Smooth muscle cell (in vitro differentiated cells): ENCODE results near the gene LCE1B. TPM values are rescaled to one million over a fixed set of nuclear protein-coding genes. Genes with fewer than 3 reads are reported as not detected.

Experiments
- DNase-seq: peaks from one replicate; lab custom pipeline; 2025; ENCODE audit not compliant: unreplicated experiment; lab: John Stamatoyannopoulos, UW
- H2AFZ ChIP-seq: fragments of 200-600 bp; sonication (generic); 2 replicates; pipeline ENCODE4 v1.6.0; 2016; ENCODE audit warnings: antibody characterized with exemption, low read depth, mild to moderate bottlenecking
- H3F3A ChIP-seq: fragments of 200-600 bp; sonication (generic); 2 replicates; pipeline ENCODE4 v1.6.0; 2017; ENCODE audit warnings: antibody characterized with exemption, low read depth
- H3K27ac ChIP-seq: fragments of 200-600 bp; sonication (generic); 2 replicates; pipeline ENCODE4 v1.5.1; 2016; ENCODE audit warnings: low read depth, mild to moderate bottlenecking
- H3K27me3 ChIP-seq: fragments of 200-600 bp; sonication (generic); 2 replicates; pipeline ENCODE4 v1.6.1; 2016; ENCODE audit warnings: low read depth, mild to moderate bottlenecking
- H3K36me3 ChIP-seq: fragments of 200-600 bp; sonication (generic); 2 replicates; pipeline ENCODE4 v1.5.1; 2016; ENCODE audit warnings: low read depth
- H3K4me1 ChIP-seq: fragments of 200-600 bp; sonication (generic); 2 replicates; pipeline ENCODE4 v1.5.1; 2016; ENCODE audit warnings: low read depth
- H3K4me2 ChIP-seq: fragments of 200-600 bp; sonication (generic); 2 replicates; pipeline ENCODE4 v1.6.0; 2016; ENCODE audit warnings: mild to moderate bottlenecking
- H3K4me3 ChIP-seq: fragments of 200-600 bp; sonication (generic); 2 replicates; pipeline ENCODE4 v1.5.1; 2016; ENCODE audit warnings: mild to moderate bottlenecking
- H3K79me2 ChIP-seq: fragments of 200-600 bp; sonication (generic); 2 replicates; pipeline ENCODE4 v1.6.0; 2016; ENCODE audit warnings: low read depth, mild to moderate bottlenecking
- H3K9ac ChIP-seq: fragments of 200-600 bp; sonication (generic); 2 replicates; pipeline ENCODE4 v1.6.0; 2016; ENCODE audit warnings: low read depth
- H3K9me3 ChIP-seq: fragments of 200-600 bp; sonication (generic); replicated peaks from 2 replicates; pipeline ENCODE4 v1.5.1; 2016; ENCODE audit warnings: low read depth
- H4K20me1 ChIP-seq: fragments of 200-600 bp; sonication (generic); 2 replicates; pipeline ENCODE4 v1.6.0; 2016; ENCODE audit warnings: low read depth
- WGBS: methylation state at CpG from one replicate; pipeline ENCODE4 v1.1.7; 2016; ENCODE audit warnings: low lambda C conversion rate; 5-methylcytosine and 5-hydroxymethylcytosine counted together
- polyA plus RNA-seq: library from polyadenylated mRNA; unstranded; fragments of >200 nt; fragmentation: Nextera tagmentation; extraction: Ambion mirVana; gene quantifications from 2 replicates; pipeline ENCODE4 v1.2.1, GENCODE V29; 2016
- total RNA-seq: library from RNA; depleted of rRNA; stranded (reverse); fragments of >200 nt; gene quantifications from 2 replicates; pipeline ENCODE4 v1.2.3, GENCODE V29; 2014
- TF ChIP-seq, protein P1 (sequence below): fragments of 200-600 bp; sonication (generic); IDR thresholded peaks from 2 replicates; pipeline ENCODE4 v1.5.1; 2017; ENCODE audit warnings: borderline replicate concordance, mild to moderate bottlenecking, antibody characterized with exemption; ENCODE audit not compliant: insufficient read depth, poor library complexity, severe bottlenecking

LCE1B gene
- total and polyA plus RNA-seq, 2 experiments from 2014 or later = not detected

DNA sequence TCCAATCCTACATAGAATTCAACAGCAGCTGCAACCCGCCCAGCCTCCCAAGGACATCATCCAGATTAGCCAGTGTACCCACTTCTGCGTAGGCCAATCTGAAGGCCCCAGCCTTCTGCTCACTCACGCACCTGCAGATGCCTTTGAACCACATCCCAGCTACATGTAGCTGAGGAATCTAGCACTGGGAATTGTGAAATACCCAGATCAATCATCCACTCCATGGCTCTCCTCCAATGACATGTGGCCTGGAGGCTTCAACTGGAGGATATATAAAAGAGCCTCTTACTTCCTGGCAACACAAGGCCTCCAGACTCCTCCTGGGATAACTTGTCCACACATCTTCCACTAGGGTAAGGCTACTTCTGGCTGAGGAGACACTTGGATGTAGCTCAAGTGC is 30.8 kb downstream of the LCE1B start, which contains the start of gene LCE6A:
Gene LCE6A, plus strand, starts transcription at position 301 of the 400 bp plus-strand sequence. CDS start 665 bp downstream, outside the sequence.
- Histone ChIP-seq H3K79me2 (no peaks in the 10 kb centered on the region), H3K4me3 (no peak within 1 kb of the TSS), H3K4me1 (no peaks in the 10 kb centered on the region), H3K4me2 (no peak within 1 kb of the TSS), H3K27me3 (no peaks in the 10 kb centered on the region), H3K36me3 (no peaks in the 10 kb centered on the region), H4K20me1 (no peaks in the 10 kb centered on the region), H3K27ac (no peak within 1 kb of the TSS), H3K9me3 (peaks cover 4% of the 10 kb centered on the region), H3F3A (no peaks in the 10 kb centered on the region), H2AFZ (no peak within 1 kb of the TSS), H3K9ac (no peak within 1 kb of the TSS)
- no peak for DNase-seq
- TF ChIP-seq, protein P1, sequence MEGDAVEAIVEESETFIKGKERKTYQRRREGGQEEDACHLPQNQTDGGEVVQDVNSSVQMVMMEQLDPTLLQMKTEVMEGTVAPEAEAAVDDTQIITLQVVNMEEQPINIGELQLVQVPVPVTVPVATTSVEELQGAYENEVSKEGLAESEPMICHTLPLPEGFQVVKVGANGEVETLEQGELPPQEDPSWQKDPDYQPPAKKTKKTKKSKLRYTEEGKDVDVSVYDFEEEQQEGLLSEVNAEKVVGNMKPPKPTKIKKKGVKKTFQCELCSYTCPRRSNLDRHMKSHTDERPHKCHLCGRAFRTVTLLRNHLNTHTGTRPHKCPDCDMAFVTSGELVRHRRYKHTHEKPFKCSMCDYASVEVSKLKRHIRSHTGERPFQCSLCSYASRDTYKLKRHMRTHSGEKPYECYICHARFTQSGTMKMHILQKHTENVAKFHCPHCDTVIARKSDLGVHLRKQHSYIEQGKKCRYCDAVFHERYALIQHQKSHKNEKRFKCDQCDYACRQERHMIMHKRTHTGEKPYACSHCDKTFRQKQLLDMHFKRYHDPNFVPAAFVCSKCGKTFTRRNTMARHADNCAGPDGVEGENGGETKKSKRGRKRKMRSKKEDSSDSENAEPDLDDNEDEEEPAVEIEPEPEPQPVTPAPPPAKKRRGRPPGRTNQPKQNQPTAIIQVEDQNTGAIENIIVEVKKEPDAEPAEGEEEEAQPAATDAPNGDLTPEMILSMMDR = no peak
- 73% methylated on average over 3 of the region's 3 CpGs for WGBS

DNA sequence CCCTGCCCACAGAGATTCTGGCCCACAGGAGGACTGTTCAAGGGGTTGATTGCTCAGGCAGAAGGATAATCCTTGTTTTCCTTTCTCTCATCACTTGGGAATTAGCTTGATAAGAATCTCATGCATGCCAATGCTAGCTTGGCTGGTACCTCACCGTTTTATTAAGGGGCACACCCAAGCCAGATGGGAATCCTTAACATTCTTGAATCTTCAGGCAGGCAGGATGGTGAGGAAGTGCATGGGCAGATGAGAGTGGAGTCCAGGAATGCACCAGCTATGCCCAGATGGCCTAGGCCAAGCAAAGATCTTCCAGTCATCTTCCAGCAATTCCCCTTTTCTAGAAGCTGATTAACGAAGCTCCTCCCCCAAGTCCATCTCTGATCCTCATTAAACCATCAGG is 43.9 kb downstream of the LCE1B start:
- Histone ChIP-seq H3F3A (no peaks in the 10 kb centered on the region), H3K79me2 (no peaks in the 10 kb centered on the region), H3K27me3 (no peaks in the 10 kb centered on the region), H2AFZ (no peak overlapping the region), H3K4me1 (no peaks in the 10 kb centered on the region), H3K27ac (no peak overlapping the region), H3K9ac (no peak overlapping the region), H3K4me2 (no peak overlapping the region), H3K36me3 (no peaks in the 10 kb centered on the region), H3K9me3 (peaks cover 7% of the 10 kb centered on the region), H3K4me3 (no peak overlapping the region), H4K20me1 (no peaks in the 10 kb centered on the region)
- TF ChIP-seq, protein P1 = no peak
- WGBS = 26% methylated on average over 2 of the region's 2 CpGs
- no peak for DNase-seq

DNA sequence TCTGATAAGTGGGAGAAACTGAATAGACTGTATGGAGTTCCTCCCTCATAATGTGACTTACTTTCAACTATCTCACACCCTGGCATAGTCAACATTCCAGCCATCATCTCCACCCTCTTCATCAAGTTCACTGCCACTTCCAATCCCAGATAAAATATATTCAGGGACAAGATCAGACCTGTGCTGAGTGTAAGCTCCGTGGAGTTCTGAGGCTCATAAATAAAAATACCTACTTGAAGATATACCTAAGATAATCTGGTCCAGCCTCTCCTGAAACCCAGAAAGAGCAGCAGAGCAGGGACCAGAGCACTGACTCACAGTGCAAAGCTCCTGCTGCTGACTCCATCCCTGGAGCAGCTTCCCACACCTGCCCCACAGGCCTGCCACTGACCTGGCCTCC is 46.3 kb downstream of the LCE1B start:
- Histone ChIP-seq H3K4me1 (no peaks in the 10 kb centered on the region), H3K27ac (no peak overlapping the region), H3K4me3 (no peak overlapping the region), H3K4me2 (no peak overlapping the region), H3K79me2 (no peaks in the 10 kb centered on the region), H3K36me3 (no peaks in the 10 kb centered on the region), H3K9ac (no peak overlapping the region), H3K9me3 (peaks cover 15% of the 10 kb centered on the region), H2AFZ (no peak overlapping the region), H4K20me1 (no peaks in the 10 kb centered on the region), H3K27me3 (no peaks in the 10 kb centered on the region), H3F3A (no peaks in the 10 kb centered on the region)
- DNase-seq = no peak
- 21% methylated on average over 1 of the region's 1 CpG for WGBS
- TF ChIP-seq, protein P1 = no peak

DNA sequence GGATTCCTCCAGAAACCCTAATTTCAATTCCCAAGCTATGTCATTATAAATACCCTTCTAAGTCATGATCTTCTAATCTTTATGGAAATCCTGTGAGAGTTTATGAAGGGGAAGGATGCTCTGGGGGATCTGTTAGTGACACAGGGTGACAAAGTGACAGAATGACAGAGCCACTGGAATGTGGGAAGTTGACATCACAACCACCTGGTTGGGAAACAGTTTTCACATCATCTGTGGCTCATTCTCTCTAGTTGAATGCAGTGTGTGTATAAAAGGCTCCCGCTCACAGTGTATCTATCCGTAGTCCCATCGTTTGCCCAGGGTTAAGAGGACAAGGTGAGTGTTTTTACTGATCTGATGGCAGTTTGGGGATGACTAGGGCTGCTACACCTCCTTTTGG is 47.9 kb downstream of the LCE1B start, which contains the start of gene LCE7A:
Gene LCE7A, plus strand, starts transcription at position 301 of the 400 bp plus-strand sequence. CDS start 702 bp downstream, outside the sequence.
- Histone ChIP-seq H3K27ac (no peak within 1 kb of the TSS), H4K20me1 (no peaks in the 10 kb centered on the region), H3K9ac (no peak within 1 kb of the TSS), H3K27me3 (no peaks in the 10 kb centered on the region), H3K9me3 (peaks cover 16% of the 10 kb centered on the region), H3K4me3 (no peak within 1 kb of the TSS), H3K36me3 (no peaks in the 10 kb centered on the region), H2AFZ (no peak within 1 kb of the TSS), H3K79me2 (no peaks in the 10 kb centered on the region), H3K4me1 (no peaks in the 10 kb centered on the region), H3F3A (no peaks in the 10 kb centered on the region), H3K4me2 (no peak within 1 kb of the TSS)
- WGBS = 65% methylated on average over 3 of the region's 3 CpGs
- TF ChIP-seq, protein P1 = no peak
- DNase-seq = no peak
